Tibial nerve (tissue), 4 donors: ENCODE measurements around the gene GSG1L.

Experiments used
- CTCF ChIP-seq, 5 experiments: fragments of 200-600 bp in 3 of 5; fragments of 450-650 bp in 2 of 5; sonication (generic) in 3 of 5; IDR thresholded peaks; one replicate each; pipeline ENCODE4 v1.5.1; 2016 to 2019; ENCODE audit warnings: antibody characterized with exemption in 5 of 5, mild to moderate bottlenecking in 3 of 5, moderate library complexity in 2 of 5
- EP300 ChIP-seq, 2 donors: sonication (generic); formaldehyde crosslinking; IDR thresholded peaks; one replicate each; pipeline ENCODE4 v1.6.1; 2017; ENCODE audit warnings: antibody characterized with exemption in 2 of 2, mild to moderate bottlenecking in 1 of 2
- POLR2A ChIP-seq, 2 donors: fragments of 450-650 bp; IDR thresholded peaks; one replicate each; pipeline ENCODE4 v1.6.1; 2017; ENCODE audit warnings: antibody characterized with exemption in 2 of 2, mild to moderate bottlenecking in 2 of 2, moderate library complexity in 2 of 2

GRCh38 chr16:27962197-27962596 lies 101.3 kb downstream of the GSG1L start:
- TF ChIP-seq CTCF (IDR thresholded peaks at IDR 0.05), result no peak
- no peak for TF ChIP-seq POLR2A (IDR thresholded peaks at IDR 0.05)
- TF ChIP-seq EP300 (IDR thresholded peaks at IDR 0.05), result no peak
